Measurements from ENCODE around the gene FAM25G.
"Not testable (repeated sequence)": the region's sequence is repeated elsewhere in the genome, so short reads cannot be mapped to it uniquely, and the experiment has no call there.

FAM25G gene

DNA sequence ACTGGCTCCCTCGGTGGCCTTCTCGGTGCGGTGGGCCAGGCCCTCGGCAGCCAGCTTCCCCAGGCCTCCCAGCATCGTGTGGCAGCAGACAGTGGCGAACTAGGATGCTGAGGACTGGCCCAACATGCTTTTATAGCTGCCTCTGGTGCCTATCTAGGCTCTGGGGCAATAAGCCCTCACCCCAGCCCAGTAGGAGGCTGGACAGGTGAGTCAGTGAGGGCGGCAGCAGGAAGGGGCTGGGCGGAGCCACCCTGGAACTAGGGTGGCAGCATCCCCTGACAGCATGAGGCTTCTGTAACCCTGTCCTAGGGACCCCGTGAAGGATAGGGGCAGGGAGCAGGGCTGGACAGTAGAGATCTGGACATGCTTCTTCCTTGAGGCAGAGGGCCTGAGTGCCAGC is at the start of gene FAM25G:
TSS of gene FAM25G (minus strand) at position 101 of the 400 bp plus-strand sequence. CDS start at position 75, 26 bp downstream.
- not testable (repeated sequence) for DNase-seq (ENCODE audit: low read depth in 2 of 2)

DNA sequence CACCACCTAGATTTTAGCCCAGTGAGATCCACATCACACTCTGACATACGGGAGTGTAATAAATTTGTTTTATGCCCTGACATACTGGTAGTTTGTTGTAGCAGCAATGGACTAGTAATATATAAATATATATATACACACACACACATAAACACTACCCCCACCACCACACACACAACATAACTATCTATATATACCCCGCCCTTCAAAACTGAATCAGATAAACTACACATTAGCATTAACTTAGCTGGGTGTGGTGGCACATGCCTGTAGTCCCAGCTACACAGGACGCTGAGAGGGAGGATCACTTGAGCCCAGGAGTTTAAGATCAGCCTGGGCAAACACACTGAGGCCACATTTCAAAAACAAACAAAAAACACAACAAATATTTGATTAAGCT is 44.9 kb upstream of the FAM25G start:
- DNase-seq (ENCODE audit: low read depth in 2 of 2): not testable (repeated sequence)

DNA sequence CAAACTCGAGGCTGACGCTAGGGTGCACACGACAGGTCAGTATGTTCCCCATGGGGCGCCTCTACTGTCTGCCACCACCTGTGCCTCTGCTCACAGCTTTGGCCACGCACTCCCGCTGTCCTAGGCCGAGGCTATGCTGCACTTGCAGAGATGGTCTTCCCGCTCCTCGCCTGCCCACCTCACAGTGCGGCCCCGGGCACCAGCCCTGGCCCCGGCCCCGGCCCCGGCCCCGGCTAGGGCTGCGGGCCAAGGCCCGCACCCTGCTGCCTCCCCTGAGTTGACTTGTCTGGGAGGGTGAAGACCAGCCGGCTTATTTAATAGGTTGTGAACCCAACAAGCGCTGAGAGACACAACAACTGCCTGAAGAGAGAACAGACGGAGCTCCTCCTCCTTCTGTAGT is 32.0 kb upstream of the FAM25G start, which contains the start of gene AGAP9:
TSS of gene AGAP9 (minus strand) at position 164 of the 400 bp plus-strand sequence. CDS start at position 52, 112 bp downstream.
- not testable (repeated sequence) for DNase-seq (ENCODE audit: low read depth in 2 of 2)

DNA sequence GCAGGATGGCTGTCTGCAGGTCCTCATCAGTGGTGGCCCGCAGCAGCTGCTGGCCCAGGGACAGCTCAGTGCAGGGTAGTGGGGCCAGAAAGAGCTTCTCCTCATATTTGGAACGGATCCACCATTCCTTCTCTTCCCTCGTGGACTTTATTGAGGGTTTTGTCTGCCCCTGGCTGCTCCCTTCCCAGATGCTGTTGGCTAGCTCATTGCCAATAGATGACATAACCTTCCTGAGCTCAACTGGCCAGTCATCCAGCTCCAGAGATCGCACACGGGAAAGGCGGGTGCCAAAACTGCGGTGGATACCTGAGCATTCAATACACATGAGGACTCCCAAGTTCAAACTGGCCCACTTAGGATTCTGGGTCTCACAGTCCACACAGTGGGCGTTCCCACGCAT is 10.8 kb upstream of the FAM25G start:
- DNase-seq (ENCODE audit: low read depth in 2 of 2): not testable (repeated sequence)

DNA sequence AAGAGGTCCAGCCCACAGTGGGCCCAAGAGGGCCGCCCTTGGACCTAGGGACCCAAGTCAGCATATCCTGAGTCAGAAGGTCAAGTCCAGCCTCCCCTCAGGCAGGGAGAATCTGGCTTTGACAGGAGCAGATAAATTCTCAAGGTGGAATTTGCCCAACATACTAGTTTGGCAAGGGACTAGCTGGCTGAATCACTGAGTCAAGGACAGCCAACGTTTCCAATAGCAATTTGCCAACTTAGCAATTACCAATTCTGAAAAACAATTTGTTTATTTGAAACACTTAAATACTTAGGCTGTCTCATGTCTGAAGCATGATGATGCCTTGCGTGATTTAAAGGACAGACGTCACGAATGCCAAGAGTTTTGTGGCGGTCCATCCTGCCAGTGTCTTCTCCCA is 2.7 kb upstream of the FAM25G start:
- DNase-seq (ENCODE audit: low read depth in 2 of 2): not testable (repeated sequence)

DNA sequence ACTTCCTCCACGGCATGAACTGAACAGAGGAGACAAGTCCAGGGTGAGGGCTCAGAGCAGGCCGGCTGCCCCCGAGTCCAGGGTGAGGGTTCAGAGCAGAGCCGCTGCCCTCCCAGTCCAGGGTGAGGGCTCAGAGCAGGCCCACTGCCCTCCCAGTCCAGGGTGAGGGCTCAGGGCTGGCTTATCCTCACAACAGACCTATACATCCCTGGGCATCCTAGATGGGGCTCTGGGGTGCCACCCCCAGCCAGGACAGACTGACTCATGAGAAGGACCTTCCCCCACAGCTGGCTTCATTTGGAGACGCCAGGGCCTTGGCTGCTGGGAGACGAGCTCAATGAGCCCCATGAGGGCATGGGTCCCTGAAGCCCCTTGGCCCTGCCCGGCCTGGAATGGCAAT is 1.9 kb downstream of the FAM25G start:
- not testable (repeated sequence) for DNase-seq (ENCODE audit: low read depth in 2 of 2)

DNA sequence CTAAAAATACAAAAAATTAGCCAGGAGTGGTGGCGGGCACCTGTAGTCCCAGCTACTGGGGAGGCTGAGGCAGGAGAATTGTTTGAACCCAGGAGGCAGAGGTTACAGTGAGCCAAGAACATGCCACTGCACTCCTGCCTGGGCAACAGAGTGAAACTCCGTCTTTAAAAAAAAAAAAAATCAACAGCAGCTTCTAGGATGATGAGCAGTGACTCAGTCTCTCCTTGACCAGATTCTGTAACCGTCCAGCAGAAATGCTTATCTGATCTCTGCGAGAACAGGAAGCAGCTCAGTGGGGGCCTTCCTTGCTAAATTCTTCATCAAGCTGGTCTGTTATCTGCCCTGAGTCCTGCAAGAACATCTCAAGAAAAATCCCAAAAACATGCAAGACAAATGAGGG is 5.6 kb downstream of the FAM25G start:
- not testable (repeated sequence) for DNase-seq (ENCODE audit: low read depth in 2 of 2)

DNA sequence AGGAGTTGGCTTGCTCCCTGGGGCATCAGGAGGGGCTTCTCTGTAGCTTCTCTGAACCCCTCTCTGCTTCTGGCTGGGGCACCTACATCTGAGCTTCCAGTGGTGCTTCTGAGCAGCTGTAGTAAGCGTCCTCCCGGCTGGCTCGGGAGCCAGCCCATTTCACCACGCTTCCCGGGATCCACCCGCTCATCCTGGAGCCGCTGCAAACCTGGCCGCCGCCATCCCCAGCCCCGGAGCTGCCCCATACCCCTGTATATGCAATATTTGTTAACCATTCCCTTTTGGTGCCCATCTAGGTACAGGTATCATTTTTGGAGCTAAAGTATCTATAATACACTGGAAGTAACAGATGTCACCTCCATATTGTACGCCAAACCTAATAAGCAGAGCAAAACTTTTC is 6.7 kb downstream of the FAM25G start:
- not testable (repeated sequence) for DNase-seq (ENCODE audit: low read depth in 2 of 2)

DNA sequence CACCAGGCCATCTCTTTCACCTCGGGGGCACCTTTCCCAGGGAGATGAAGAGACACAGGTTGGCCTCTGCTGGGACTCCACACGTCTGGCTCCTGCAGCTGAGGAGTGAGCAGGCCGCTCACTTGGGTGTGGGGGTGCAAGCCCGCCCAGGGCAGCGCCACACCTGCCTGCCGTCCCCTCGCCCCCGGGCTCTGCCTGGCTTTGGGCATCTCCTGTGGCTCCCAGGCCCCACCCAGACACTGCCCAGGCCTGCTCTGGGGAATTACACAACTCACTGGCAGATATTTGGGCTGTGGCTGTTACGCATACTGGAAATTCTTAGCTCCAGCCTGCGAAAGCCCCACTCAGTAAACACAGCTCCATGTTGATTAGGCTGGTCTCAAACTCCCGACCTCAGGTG is 7.6 kb downstream of the FAM25G start, which contains the start of gene ANXA8:
TSS of gene ANXA8 (minus strand) at position 193 of the 400 bp plus-strand sequence. CDS start at position 11, 182 bp downstream.
- not testable (repeated sequence) for DNase-seq (ENCODE audit: low read depth in 2 of 2)

DNA sequence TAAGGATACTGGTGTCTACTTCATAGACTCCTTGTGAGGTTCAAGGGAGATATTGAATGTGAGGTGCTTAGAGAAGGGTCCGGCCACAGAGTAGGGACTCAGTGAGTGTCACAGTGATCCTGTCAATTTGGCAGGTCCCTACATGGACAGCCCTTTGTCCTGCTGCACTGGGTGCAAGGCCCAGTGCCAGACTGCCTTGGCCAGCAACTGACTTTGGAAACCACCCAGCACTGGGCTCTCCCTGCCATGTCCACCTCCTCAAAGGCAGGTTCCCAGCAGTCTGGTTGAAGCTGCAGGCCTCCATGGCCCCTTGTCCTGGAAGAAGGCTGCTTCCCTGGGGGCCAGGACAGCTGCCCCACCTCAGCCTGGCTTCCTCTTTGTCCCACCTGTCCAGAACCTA is 9.1 kb downstream of the FAM25G start:
- not testable (repeated sequence) for DNase-seq (ENCODE audit: low read depth in 2 of 2)

DNA sequence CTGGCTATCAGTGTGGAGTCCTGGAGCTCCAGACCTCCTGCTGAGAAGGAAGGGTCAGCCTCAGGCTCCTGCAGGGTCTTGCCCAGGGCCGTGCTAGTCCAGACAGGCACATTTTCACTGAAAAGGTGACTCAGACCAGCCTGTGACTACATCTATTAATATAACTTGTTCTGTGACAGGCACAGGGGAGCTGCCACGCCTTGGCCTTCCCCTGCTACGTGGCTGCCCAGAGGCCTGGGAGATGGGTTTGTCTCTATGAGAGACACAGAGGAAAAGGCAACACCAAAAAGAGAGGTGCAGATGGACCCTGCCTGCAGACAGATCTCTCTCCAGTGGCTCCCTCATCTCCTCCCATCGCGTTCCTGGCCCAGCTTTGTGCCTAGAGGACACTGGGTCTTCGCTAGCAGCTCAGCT is 9.7 kb downstream of the FAM25G start:
- DNase-seq (ENCODE audit: low read depth in 2 of 2): not testable (repeated sequence)

DNA sequence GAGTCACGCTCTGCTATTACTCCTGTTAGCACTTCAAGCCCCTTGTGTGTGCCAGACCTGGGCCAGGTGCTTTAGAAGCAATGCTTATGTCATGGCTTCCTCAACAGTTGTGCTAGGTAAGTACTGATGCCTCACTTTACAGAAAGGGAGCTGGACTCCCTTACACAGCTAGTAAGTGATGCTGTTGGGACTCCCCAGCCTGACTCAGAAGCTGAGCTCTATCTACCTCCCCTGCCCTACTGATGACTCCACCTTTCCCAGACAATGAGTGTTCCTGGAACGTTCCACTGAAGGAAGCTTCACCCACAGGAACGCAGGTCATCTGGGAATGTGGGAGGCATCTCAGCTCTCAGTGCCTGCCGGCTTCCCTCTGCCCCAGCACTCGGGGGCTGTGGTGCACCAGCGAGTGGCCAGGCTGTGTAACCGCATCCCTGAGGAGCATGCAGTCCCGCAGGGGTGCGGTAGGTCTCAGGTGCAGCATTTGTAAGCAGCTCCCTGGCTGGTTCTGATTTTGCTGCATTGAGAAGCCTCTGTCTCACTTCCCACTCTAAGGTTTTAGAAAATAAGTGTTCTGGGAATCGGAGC is 10.2 kb downstream of the FAM25G start:
- not testable (repeated sequence) for DNase-seq (ENCODE audit: low read depth in 2 of 2)

DNA sequence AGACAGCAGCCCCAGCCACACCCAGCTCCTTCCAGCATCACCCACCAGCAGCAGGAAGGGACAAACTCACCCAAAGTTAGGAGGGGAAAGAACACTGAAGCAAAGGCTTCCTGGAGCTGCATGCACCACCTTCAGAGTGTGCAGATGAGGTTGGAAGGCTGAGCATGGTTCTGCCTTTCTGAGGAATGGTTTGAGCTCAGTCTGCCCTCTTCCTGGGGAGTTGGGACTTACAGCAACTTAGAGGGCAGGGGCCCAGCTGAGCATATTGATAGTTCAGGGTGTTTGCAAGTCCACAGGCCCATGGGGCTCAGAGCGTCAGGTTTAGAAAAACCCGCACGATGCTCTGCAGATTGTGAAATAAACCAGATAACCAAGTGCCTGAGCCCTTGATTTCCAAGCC is 11.4 kb downstream of the FAM25G start:
- not testable (repeated sequence) for DNase-seq (ENCODE audit: low read depth in 2 of 2)

DNA sequence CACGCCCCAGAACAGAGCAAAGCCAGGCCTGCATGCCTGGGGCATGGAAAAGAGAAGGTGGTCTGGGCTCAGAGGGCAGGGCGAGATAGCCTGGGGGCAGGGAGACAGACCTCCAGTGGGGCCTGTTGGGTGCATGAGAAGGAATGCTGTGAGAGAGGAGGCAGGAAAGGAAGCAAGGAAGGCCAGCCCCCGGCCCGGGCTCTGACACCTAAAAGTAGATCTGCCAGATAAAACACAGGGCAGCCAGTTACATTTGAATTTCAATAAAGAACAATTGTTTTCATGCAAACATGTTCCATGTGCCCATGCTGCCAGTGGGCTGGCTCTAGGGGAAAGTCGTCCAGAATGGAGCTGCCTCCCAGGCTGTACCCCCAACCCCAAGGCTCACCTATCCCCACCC is 13.4 kb downstream of the FAM25G start:
- DNase-seq (ENCODE audit: low read depth in 2 of 2): not testable (repeated sequence)

DNA sequence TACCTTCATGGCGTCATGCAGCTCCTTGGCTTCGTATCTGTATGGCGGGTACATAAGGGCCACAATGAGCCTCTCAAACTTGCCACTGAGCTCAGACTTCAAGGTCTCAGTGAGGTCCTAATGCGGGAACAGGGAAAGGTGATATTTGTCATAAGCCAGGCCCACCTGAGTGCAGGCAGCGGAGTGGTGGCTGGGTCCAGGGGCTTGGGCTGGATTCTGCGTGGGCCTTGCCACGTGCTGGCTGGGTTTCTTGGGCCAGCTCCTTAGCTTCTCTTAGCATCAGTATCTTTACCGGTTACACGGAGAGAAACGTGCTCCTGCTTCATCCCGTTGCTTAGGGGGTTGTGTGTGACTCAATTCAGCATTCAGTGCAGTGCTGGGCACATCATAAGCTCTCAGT is 14.4 kb downstream of the FAM25G start:
- DNase-seq (ENCODE audit: low read depth in 2 of 2): not testable (repeated sequence)

DNA sequence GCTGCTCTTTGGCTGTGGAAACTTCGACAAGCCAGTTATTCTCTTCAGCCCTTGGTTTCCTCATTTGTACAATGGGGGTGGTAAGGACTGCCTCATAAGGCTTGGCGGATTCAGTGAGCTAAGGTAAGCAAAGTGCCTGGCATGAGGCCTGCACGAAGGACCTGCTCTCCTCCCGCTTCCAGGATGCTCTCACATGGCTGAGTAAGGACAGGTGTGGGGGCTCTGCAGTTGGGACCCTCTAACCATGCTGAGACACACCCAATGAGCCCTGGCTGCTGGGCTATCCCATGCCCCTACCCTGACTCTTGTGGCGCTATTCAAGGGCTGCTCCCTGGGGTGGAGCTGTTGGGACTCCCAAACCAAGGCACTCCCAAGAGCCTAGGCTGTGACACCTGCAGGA is 16.4 kb downstream of the FAM25G start:
- not testable (repeated sequence) for DNase-seq (ENCODE audit: low read depth in 2 of 2)

DNA sequence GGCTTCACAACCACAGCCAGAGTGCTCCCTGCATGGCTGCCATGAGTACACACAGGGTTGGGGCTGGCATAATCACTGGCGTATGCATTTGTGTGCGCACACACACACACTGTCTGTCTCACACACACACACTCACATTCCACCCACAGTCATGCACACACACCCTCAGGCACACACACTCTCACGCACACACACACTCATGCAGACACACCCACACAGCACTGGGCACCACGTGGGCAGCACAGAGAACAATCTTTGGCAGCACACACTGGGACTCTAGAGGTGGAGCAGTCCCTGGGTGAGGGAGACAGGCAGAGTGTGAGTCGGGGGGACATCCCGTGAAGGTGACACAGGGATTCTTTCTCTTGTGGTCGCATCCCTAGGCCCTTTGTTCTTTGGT is 18.0 kb downstream of the FAM25G start:
- DNase-seq (ENCODE audit: low read depth in 2 of 2): not testable (repeated sequence)

DNA sequence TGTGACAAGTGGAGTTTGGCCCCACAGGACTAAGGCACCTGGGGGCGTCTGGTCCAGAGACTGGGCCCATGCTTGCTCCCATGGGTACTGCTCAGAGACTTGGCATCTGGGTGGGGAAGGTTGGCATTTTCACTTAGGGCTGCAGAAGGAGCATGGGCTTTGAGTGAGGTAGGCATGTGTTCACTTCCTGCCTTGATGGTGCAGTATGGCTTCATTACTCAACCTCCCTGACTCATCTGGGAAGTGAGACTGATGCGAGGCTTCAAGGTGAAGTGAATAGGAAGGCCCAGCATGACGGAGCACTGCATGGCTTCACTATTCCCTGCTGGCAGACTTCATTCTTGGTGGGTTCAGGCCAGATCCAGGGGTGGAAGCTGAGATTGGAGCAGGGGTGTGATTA is 18.9 kb downstream of the FAM25G start:
- not testable (repeated sequence) for DNase-seq (ENCODE audit: low read depth in 2 of 2)

DNA sequence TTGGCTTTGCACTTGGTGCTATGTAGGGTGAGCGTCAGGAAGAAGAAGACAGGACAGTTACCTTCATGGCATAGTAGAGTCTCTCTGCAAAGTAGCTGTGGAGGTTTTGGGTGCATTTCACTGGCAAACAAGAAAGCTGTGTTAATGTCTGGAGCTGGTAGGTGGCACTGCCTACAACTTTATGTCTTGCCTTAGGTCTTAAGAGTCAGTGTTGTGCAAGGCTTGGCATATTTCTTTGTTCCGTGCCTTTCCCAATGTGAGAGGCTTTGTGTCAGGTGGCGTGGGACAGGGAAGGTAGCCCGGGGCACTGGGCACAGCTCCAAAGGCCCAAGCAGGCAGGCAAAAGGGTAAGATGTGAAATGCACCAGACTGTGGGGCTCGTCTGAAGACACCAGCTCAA is 19.4 kb downstream of the FAM25G start:
- DNase-seq (ENCODE audit: low read depth in 2 of 2): not testable (repeated sequence)

DNA sequence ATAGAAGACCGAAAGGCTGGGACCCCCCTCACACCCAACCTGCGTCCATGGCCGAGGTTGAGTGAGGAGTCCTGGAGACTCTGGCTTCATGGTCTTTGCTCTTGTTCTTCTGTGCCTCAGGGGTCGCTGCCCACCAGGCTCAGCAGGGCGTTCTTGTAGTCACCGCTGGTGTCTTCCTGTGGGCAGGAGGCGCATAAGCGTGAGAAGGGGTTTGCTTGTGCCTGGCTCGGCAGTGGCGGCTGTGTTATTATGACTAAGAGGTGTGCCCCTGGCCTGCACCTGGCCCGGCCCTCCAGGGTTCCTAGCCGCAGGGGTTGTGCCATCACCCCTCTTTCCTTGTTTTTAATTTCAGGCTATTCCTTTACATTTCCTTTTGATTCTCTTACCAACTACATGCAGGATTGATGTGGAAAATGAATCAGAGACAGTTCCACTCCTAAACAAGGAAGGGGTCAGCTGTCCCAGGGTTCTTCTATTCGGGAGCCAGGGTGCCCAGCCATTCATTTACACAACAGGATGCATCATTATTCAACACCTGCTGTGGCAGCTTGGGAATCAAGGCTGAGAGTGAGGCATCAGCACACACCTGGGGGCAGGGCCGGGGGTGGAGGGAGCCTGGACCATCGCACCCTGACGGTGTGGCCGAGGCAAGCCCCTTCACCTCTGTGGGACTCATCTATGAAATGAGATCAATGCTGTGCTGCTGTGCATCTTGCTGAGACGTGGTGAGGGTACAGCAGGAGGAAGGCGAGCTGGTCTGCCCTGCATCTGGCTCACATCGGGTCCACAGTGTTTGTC is 22.6 kb downstream of the FAM25G start:
- DNase-seq (ENCODE audit: low read depth in 2 of 2): not testable (repeated sequence)

DNA sequence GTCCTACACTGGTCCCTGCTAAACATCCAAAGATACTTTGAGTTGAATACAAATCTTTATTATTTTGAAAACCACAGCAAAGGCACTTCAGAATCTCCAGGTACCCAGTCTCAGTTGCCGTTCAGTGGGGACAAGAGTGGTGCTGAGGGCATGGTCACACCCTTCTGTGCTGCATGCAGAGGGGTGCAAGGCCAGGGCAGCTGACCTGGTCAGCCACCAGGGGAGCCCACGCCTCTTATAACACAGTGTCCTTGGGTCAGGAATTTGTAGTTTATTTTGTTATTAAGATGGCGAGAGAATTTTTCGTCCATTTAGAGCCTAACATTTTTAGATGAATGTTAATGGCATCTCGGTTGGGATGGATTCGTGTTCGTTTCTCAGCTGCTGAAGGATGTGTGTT is 23.5 kb downstream of the FAM25G start:
- DNase-seq (ENCODE audit: low read depth in 2 of 2): not testable (repeated sequence)

DNA sequence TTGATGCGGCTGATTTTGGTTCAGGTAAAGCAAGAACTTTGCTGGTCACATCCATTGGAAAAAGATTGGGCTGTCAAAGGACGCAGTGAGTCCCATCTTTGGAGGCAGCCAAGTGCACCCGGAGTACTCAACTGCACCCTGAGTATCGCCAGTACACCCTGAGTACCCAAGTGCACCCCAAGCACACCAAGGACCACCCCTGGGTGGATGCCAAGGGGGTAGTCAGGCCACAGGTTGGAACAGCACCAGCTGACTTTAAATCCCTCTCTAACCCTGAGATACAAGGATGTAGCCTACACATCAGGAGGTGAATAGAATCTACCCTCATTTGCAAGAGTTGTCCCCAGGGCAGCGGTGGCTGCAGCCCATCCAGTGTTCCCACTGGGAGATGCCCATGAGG is 24.0 kb downstream of the FAM25G start:
- DNase-seq (ENCODE audit: low read depth in 2 of 2): not testable (repeated sequence)

All from stimulated activated CD4-positive, alpha-beta T cell treated with anti-CD3 and anti-CD28 coated beads, Interleukin-1b, Interleukin-23, amount 100 ng/mL, for 4 hours (primary cell).